NCI-H2107 (cell line): ENCODE data around the gene CENPT.
"Not testable (repeated sequence)": the region's sequence is repeated elsewhere in the genome, so short reads cannot be mapped to it uniquely, and the experiment has no call there.

Experiments used
- DNase-seq: peaks from one replicate; lab custom pipeline; 2025; lab: John Stamatoyannopoulos, UW

Gene CENPT

DNA sequence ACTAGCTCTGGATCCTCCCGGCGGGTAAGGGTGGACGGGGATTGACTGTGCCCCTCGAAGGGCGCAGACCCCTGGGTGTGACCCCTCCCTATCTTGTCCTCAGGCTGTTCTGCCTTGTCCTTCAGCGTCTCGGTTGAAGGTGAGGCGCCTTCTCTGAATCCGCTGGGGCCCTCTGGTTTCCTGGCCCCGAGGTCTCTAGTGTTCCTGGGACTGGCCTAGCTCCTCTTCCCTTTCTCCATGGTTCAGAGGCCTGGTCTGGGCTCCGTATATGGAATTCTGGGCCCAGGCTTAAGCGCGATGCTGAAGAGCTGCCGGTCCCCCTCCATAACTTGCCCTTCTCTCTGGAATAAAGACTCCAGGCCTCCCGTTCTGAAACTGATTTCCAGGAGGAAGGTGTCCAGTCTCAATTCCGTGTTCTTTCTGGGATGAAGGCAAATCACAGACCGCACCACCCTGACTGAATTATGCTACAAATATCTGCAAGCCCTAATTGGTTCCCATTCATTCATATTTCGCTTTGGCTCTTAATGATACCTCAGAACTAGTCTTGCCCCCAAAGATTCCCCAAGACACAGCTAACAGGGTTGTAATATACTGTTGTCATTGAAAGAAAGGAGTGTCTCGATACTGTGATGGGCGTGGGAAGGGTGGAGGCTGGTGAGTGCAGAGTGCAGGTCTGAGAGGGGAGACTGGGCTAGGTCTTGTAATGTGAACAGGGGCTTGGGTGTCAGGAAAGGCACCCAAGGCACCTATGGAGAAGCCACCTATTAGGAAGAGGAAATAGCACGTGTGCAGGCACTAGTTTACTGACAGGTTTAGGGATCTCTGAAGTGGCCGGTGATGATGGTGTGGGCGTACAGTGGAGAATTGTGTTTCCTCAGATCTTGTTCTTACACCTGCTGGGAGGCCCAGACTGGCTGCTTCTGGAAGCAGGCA lies 26.2 kb upstream of the CENPT start:
- no peak for DNase-seq

DNA sequence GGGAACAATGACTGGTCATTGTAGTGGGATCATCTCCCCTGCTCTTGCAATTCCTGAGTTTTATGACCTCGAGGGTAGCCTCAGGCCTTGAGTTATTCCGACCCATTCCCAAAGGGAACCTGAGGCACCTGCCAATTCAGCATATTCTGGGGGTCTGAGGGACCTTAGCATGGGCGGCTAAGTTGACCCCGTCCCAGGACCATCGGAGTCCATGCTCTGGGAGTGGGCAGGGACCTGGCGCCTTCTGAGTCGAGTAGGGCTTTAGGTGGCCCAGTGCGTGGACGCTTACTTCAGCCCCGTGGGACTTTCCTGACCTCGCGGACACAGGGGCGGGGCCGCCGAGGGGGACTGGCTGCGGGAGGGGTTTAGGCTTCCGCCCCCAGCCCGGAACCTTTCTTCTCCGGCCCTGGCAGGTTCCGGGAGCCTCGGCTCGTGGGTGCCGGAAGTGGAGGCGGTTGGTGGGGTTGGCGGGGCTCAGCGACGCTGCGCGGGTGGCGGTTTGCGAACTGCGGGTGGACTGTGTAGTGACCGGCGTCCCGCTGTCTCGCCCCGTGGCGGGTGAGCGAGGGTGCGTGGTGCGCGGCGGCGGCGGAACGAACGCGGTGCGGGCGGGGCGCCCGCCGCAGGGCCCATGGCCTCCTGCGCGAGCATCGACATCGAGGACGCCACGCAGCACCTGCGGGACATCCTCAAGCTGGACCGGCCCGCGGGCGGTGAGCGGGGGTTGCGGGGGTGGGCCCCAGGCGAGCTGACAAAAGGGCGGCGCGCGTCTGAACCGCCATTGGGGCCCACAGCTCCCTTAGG lies 25.3 kb upstream of the CENPT start, which contains the start of gene EDC4:
Gene EDC4 (plus strand): TSS at position 422 of the 804 bp plus-strand sequence. CDS start 210 bp downstream, at position 632.
- peak; percentile 32 for DNase-seq

GRCh38 chr16:67872131-67872630 lies 24.7 kb upstream of the CENPT start:
- no peak for DNase-seq

GRCh38 chr16:67871256-67871655 lies 23.8 kb upstream of the CENPT start:
- no peak for DNase-seq

GRCh38 chr16:67869653-67870052 lies 22.2 kb upstream of the CENPT start:
- no peak for DNase-seq

DNA sequence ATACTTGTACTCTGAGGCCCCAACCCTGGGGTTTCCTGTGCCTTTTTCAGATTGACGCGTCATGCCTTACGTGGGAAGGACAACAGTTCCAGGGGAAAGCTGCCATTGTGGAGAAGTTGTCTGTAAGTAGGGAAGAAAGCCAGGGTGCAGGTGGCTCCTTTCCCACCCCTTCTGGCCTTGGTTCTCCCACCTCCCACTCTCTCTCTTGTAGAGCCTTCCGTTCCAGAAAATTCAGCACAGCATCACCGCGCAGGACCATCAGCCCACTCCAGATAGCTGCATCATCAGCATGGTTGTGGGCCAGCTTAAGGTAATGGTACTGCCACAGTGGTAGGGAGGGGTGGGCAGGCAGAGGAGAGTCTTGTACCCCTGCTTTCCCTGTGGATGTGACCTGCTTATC lies 20.8 kb upstream of the CENPT start:
- no peak for DNase-seq

DNA sequence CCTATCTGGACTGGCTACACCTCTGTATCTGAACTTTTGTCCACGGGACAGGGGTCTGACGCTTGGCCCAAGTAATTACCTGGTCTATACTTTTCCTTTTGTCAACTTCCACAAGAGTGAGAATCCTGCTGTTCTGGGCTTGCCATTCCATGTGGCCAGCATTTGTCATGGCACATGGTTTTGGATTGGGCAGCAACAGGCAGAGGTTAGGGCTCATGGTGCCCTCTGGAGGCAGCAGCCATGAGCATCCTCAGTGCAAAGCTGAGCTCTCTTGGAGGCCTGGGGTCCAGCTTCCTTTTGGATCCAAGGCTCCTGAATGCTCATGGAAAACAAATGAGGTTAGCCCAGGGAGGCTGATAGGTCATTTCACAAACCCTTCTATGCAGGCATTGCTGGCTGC lies 17.8 kb upstream of the CENPT start:
- peak; percentile 22 for DNase-seq

DNA sequence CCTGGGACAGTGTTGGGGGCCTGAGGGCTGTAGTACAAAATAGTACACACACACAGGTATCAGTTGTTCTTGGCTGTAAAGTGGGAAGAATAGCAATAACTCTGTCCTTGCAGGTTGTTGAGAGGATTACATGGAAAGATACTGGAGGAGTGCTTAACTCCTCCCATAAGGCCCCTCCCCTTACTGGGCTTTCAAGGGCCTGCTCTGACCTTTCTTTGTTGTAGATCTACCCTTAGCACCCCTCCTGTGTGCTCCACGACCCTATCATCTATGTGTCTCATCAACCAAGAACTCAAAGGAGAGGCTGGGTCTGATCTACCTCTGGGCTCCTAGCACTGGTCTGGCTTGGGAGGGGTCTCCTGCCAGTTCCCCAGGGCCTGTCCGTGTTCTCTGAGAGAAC lies 17.1 kb upstream of the CENPT start:
- no peak for DNase-seq

GRCh38 chr16:67864044-67864443 lies 16.6 kb upstream of the CENPT start:
- DNase-seq = not testable (repeated sequence)

- no peak for DNase-seq
Observed at GRCh38 chr16:67862623-67863583, 15.4 kb upstream of the CENPT start.

DNA sequence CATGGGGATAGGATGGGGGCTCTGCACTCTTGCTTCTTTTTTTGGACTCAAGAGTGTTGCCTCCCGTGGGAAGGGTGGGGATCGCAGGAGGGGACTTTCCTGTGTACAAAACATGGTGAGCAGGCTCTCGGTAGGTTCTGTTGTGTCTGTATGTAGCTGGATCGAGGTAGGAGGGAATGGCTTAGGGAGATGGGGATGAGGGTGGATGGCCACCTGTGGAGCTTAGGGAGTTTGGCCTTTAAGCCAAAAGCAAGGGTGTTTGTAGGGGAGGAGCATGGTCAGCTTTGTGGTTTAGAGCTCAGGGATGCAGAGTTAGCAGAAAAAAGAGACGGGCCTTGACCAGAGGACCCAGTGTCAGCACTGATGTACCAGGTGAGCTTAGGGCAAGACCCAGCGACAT lies 14.4 kb upstream of the CENPT start:
- no peak for DNase-seq

- DNase-seq = no peak
Observed at GRCh38 chr16:67860589-67861398, 13.3 kb upstream of the CENPT start.

- DNase-seq = no peak
Observed at GRCh38 chr16:67858500-67858899, 11.0 kb upstream of the CENPT start.

- DNase-seq = no peak
Observed at GRCh38 chr16:67857547-67858233, 10.2 kb upstream of the CENPT start.

- DNase-seq = no peak
Observed at GRCh38 chr16:67856927-67857546, 9.5 kb upstream of the CENPT start.

DNA sequence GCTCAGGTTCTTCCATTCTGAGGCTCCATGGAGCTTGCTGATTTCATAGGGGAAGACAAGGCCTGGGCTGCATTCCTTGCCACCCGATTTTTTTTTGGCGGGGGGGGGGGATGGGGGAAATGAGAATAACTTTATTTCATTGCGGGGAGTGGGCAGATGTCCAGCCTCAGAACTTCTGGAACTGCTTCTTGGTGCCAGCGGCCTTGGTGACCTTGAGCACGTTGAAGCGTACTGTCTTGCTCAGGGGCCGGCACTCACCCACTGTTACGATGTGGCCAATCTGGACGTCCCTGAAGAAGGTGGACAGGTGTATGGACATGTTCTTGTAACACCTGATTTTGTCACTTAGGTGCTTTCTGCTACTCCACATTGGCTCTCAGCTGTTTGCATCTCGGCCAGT lies 8.3 kb upstream of the CENPT start:
- DNase-seq = no peak

- no peak for DNase-seq
Observed at GRCh38 chr16:67853670-67854069, 6.2 kb upstream of the CENPT start.

DNA sequence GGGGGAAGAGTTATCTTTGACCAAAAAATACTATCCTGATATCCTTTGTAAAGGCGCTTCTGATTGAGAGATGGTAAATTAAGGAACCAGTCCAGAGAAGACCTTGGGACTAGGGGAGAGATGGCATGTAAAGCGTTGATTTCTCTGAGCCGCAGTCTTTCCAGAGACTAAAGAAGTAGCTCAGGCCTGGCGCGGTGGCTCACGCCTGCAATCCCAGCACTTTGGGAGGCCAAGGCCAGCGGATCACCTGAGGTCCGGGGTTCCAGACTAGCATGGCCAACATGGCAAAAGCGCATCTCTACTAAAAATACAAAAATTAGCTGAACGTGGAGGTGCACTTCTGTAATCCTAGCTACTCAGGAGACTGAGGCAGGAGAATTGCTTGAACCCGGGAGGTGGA lies 625 bp upstream of the CENPT start:
- no peak for DNase-seq

DNA sequence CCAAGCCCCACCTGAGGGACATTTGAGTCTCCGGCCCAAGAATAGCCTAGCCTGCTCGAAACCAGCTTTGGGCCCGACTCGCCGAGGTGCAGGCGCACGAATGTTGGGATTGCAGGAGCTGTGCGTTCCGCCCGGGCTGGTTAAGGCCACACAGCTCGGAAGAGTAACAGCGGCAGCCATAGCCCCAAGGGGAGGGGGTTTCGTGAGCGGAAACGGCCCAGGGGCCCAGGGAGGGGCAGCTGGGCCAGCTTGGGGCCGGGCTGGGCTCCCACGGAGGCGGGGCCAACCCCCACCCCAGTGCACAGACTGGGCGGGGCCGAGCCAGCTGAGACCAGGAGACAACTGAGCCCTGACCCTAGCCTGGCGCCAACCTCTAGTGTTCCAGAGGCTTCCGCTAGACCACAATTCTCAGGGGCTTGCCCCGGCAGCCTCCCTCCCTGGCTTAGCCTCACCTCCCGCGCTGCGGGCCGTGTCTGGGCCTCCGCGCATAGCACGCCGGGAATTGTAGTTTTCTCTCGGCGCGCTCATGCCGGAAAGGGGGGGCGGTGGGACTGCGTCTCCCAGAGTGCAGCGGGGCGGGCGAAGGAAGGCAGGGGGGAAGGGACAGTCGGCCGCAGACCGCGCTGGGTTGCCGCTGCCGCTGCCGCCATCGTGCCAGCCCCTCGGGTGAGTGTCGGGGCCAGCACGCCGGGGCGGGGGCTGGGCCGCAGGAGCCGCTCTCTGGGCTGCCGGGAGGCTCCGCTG lies 1.0 kb downstream of the CENPT start, which contains the start of gene NUTF2:
Gene NUTF2 (plus strand): TSS at position 614 of the 744 bp plus-strand sequence. CDS start 18,198 bp downstream, outside the sequence.
- peak; percentile 87 for DNase-seq
